Left ventricle myocardium inferior (tissue), 1 donor: Measurements from ENCODE around the gene PPM1E. TPM values are rescaled to one million over a fixed set of nuclear protein-coding genes. Genes with fewer than 3 reads are reported as not detected.

Source experiments
- DNase-seq: peaks from one replicate; pipeline ENCODE4 v3.0.0-alpha.2; 2020
- H3K27ac ChIP-seq: fragments of 200-600 bp; replicated peaks from 2 replicates; pipeline ENCODE4 v1.8.0; 2021
- H3K27me3 ChIP-seq: fragments of 200-600 bp; 2 replicates; pipeline ENCODE4 v1.8.0; 2021; ENCODE audit warnings: low read depth
- H3K36me3 ChIP-seq: fragments of 200-600 bp; 2 replicates; pipeline ENCODE4 v1.8.0; 2021
- H3K4me1 ChIP-seq: fragments of 200-600 bp; 2 replicates; pipeline ENCODE4 v1.8.0; 2021
- H3K4me3 ChIP-seq: fragments of 200-600 bp; 2 replicates; pipeline ENCODE4 v1.8.0; 2021; ENCODE audit warnings: mild to moderate bottlenecking, moderate library complexity
- H3K9me3 ChIP-seq: fragments of 200-600 bp; replicated peaks from 2 replicates; pipeline ENCODE4 v1.8.0; 2021
- CTCF ChIP-seq: fragments of 200-600 bp; IDR thresholded peaks from 2 replicates; pipeline ENCODE4 v1.8.0; 2021; ENCODE audit warnings: antibody characterized with exemption, mild to moderate bottlenecking, borderline replicate concordance
- intact Hi-C: fragments of 100-400 bp; cut with micrococcal nuclease; formaldehyde crosslinking; loops from one replicate; pipeline ENCODE4 v1.11.0; 2022
- total RNA-seq: library from RNA; stranded (reverse); fragmentation: NEBNext Ultra II Directional; extraction: Animal tissue kit (Norgen Biotek cat#: 25700); gene quantifications from one replicate; pipeline ENCODE4 v1.2.1, GENCODE V29; 2021
- donor health status: DM: no; HTN: yes; CAD: no; lungs with severe emphysema.

PPM1E gene
- total RNA-seq, 1 donor from 2014 or later, result 0.80 TPM

DNA sequence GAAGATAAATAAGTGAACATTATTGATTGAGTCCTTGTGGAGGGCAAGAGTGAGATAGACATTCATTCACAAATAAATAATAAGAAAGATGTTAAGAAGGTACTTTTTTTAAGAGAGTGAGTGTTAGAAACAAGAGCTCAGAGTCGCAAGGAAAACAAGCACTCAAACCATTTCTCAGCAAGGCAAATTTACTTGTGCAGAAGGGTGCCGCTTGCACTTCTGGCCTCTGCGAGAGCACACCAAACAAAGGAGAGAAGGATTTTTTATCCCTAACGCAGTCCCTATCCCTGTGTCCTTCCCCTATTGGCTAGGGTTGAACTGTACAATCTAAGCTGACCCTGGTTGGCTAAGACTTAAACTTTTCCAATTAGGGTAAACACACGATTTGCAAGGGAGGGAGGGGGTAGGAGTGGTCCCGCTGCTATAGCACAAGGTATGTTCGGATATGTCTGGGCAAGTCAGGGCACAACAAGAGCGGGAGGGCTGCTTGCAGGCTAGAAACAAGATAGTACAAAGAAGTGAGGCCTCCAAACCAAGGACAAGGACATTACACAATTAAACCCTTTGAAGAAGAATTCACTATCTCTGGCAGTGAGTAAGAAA lies 156.2 kb downstream of the PPM1E start:
- H3K4me3 ChIP-seq, result no peak overlapping the region
- H3K36me3 ChIP-seq, result no peaks in the 10 kb centered on the region
- peaks cover 29% of the 10 kb centered on the region for H3K9me3 ChIP-seq
- DNase-seq, result no peak
- no peak overlapping the region for H3K27ac ChIP-seq
- peaks cover 13% of the 10 kb centered on the region for H3K27me3 ChIP-seq
- intact Hi-C loops, result no loop called here
- no peak for TF ChIP-seq CTCF
- H3K4me1 ChIP-seq, result no peaks in the 10 kb centered on the region

- intact Hi-C loops, result no loop called here
- no peak for TF ChIP-seq CTCF
- no peaks in the 10 kb centered on the region for H3K36me3 ChIP-seq
- no peak overlapping the region for H3K4me3 ChIP-seq
- H3K27ac ChIP-seq, result no peak overlapping the region
- DNase-seq, result no peak
- peaks cover 29% of the 10 kb centered on the region for H3K9me3 ChIP-seq
- H3K4me1 ChIP-seq, result no peaks in the 10 kb centered on the region
- peaks cover 16% of the 10 kb centered on the region for H3K27me3 ChIP-seq
These were observed 157.9 kb downstream of the PPM1E start for GRCh38 chr17:58913552-58913951.

- intact Hi-C loops, result no loop called here
- Histone ChIP-seq H3K4me3 (no peak overlapping the region), H3K27me3 (peaks cover 19% of the 10 kb centered on the region), H3K4me1 (no peaks in the 10 kb centered on the region), H3K9me3 (peaks cover 29% of the 10 kb centered on the region), H3K27ac (no peak overlapping the region), H3K36me3 (no peaks in the 10 kb centered on the region)
- no peak for TF ChIP-seq CTCF
- no peak for DNase-seq
These were observed 158.5 kb downstream of the PPM1E start for GRCh38 chr17:58913971-58914769.

DNA sequence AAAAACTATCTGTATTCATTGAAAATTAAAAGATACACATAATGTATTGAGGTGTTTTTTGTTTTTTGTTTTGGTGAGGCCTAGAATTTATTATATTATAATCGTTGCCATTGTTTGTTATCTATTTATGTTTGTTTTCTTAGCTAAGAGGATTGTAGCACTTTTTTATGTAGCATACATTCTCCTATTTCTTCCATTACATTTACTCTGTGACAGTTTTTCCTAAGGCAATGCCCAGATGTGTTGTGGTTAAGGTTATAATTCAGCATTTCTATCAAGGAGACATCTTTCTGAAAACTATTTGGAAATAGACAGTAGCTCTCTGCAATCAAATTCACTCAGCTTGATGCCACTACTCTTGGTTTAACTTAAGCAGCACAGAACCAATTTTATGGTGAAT lies 161.6 kb downstream of the PPM1E start:
- no peaks in the 10 kb centered on the region for H3K4me1 ChIP-seq
- no peak for DNase-seq
- peaks cover 6% of the 10 kb centered on the region for H3K9me3 ChIP-seq
- H3K27me3 ChIP-seq, result peaks cover 24% of the 10 kb centered on the region
- intact Hi-C loops, result no loop called here
- H3K27ac ChIP-seq, result no peak overlapping the region
- H3K4me3 ChIP-seq, result no peak overlapping the region
- no peaks in the 10 kb centered on the region for H3K36me3 ChIP-seq
- TF ChIP-seq CTCF, result no peak

GRCh38 chr17:58918072-58918471 lies 162.4 kb downstream of the PPM1E start:
- Histone ChIP-seq H3K27ac (no peak overlapping the region), H3K4me1 (no peaks in the 10 kb centered on the region), H3K27me3 (peaks cover 24% of the 10 kb centered on the region), H3K36me3 (no peaks in the 10 kb centered on the region), H3K4me3 (no peak overlapping the region), H3K9me3 (no peaks in the 10 kb centered on the region)
- no peak for TF ChIP-seq CTCF
- no peak for DNase-seq
- intact Hi-C loops, result no loop called here
